Neural cell (in vitro differentiated cells): ENCODE results near the gene XRRA1. TPM values are rescaled to one million over a fixed set of nuclear protein-coding genes. Genes with fewer than 3 reads are reported as not detected.

Experiments used
- H2AFZ ChIP-seq: fragments of 200-600, 300-800 bp; sonication (generic), shearing (Covaris generic); 2 replicates; pipeline ENCODE4 v1.6.0; 2014; ENCODE audit warnings: low read depth, mild to moderate bottlenecking, antibody characterized with exemption, low read length, moderate library complexity
- H3F3A ChIP-seq: fragments of 200-600 bp; shearing (Covaris generic); 2 replicates; pipeline ENCODE4 v1.6.1; 2016; ENCODE audit warnings: mild to moderate bottlenecking, moderate library complexity, mixed read lengths, antibody characterized with exemption, low read length; ENCODE audit not compliant: insufficient read depth, poor library complexity, severe bottlenecking
- H3K27ac ChIP-seq: fragments of 200-600, 300-800 bp; sonication (generic), shearing (Covaris generic); 2 replicates; pipeline ENCODE4 v1.5.1; 2014; ENCODE audit warnings: mild to moderate bottlenecking, low read length, moderate library complexity
- H3K27me3 ChIP-seq: fragments of 300-800, 200-600 bp; sonication (generic), shearing (Covaris generic); 2 replicates; pipeline ENCODE4 v1.6.0; 2014; ENCODE audit warnings: mild to moderate bottlenecking, low read depth, low read length, moderate library complexity; ENCODE audit not compliant: insufficient read depth
- H3K36me3 ChIP-seq: fragments of 300-800, 200-600 bp; sonication (generic), shearing (Covaris generic); 2 replicates; pipeline ENCODE4 v1.5.1; 2014; ENCODE audit warnings: mild to moderate bottlenecking, antibody characterized with exemption, low read length, moderate library complexity; ENCODE audit not compliant: insufficient read depth
- H3K4me2 ChIP-seq: fragments of 300-800, 200-600 bp; sonication (generic), shearing (Covaris generic); 2 replicates; pipeline ENCODE4 v1.6.0; 2014; ENCODE audit warnings: mild to moderate bottlenecking, low read length
- H3K4me3 ChIP-seq: fragments of 300-800, 200-600 bp; sonication (generic), shearing (Covaris generic); 2 replicates; pipeline ENCODE4 v1.5.1; 2014; ENCODE audit warnings: mild to moderate bottlenecking, low read length, moderate library complexity
- H3K79me2 ChIP-seq: fragments of 200-600 bp; shearing (Covaris generic); replicated peaks from 2 replicates; pipeline ENCODE4 v1.6.0; 2014; ENCODE audit warnings: mild to moderate bottlenecking, low read length, moderate library complexity; ENCODE audit not compliant: insufficient read depth
- H3K9ac ChIP-seq: fragments of 300-800, 200-600 bp; sonication (generic), shearing (Covaris generic); 2 replicates; pipeline ENCODE4 v1.6.1; 2016; ENCODE audit warnings: mild to moderate bottlenecking, low read length, mixed read lengths
- H3K9me2 ChIP-seq: fragments of 200-600 bp; shearing (Covaris generic); 2 replicates; pipeline ENCODE4 v1.6.1; 2016; ENCODE audit warnings: mild to moderate bottlenecking, low read length, mixed read lengths; ENCODE audit not compliant: insufficient read depth
- H3K9me3 ChIP-seq: fragments of 200-600, 300-800 bp; sonication (generic), shearing (Covaris generic); 2 replicates; pipeline ENCODE4 v1.6.1; 2016; ENCODE audit warnings: mild to moderate bottlenecking, mixed run types, low read length, moderate library complexity, mixed read lengths
- H4K20me1 ChIP-seq: fragments of 200-600 bp; shearing (Covaris generic); 2 replicates; pipeline ENCODE4 v1.6.1; 2016; ENCODE audit warnings: mild to moderate bottlenecking, mixed run types; ENCODE audit not compliant: insufficient read depth
- CTCF ChIP-seq: fragments of 450-650 bp; IDR thresholded peaks from 2 replicates; pipeline ENCODE4 v1.5.1; 2014; ENCODE audit warnings: antibody characterized with exemption, mild to moderate bottlenecking, moderate library complexity; ENCODE audit not compliant: poor library complexity, severe bottlenecking
- EP300 ChIP-seq: fragments of 450-650 bp; conservative IDR thresholded peaks from 2 replicates; pipeline ENCODE4 v1.6.1; 2014; ENCODE audit warnings: antibody characterized with exemption, mild to moderate bottlenecking, moderate library complexity; ENCODE audit not compliant: poor library complexity, severe bottlenecking
- EZH2 ChIP-seq: fragments of 200-600, 300-800 bp; shearing (Covaris generic), sonication (generic); IDR thresholded peaks from 2 replicates; pipeline ENCODE4 v1.6.1; 2014; ENCODE audit warnings: antibody characterized with exemption, low read length, borderline replicate concordance, mild to moderate bottlenecking; ENCODE audit not compliant: insufficient read depth, poor library complexity, severe bottlenecking
- MXI1 ChIP-seq: fragments of 450-650 bp; conservative IDR thresholded peaks from 2 replicates; pipeline ENCODE4 v1.6.1; 2014; ENCODE audit warnings: antibody characterized with exemption, mild to moderate bottlenecking; ENCODE audit not compliant: poor library complexity, severe bottlenecking
- POLR2AphosphoS5 ChIP-seq: IDR thresholded peaks from 2 replicates; pipeline ENCODE4 v1.6.1; 2012
- RAD21 ChIP-seq: fragments of 450-650 bp; conservative IDR thresholded peaks from 2 replicates; pipeline ENCODE4 v1.6.1; 2014; ENCODE audit warnings: antibody characterized with exemption, mild to moderate bottlenecking, moderate library complexity
- REST ChIP-seq: IDR thresholded peaks from 2 replicates; pipeline ENCODE4 v1.6.1; 2012; ENCODE audit warnings: borderline replicate concordance
- SMC3 ChIP-seq: fragments of 450-650 bp; conservative IDR thresholded peaks from 2 replicates; pipeline ENCODE4 v1.6.1; 2014; ENCODE audit warnings: antibody characterized with exemption, mild to moderate bottlenecking, moderate library complexity; ENCODE audit not compliant: poor library complexity
- TAF1 ChIP-seq: IDR thresholded peaks from 2 replicates; pipeline ENCODE4 v1.6.1; 2012; ENCODE audit warnings: low read depth
- polyA plus RNA-seq: library from polyadenylated mRNA; depleted of rRNA; stranded (reverse); fragments of >200 nt; gene quantifications from 2 replicates; pipeline ENCODE4 v1.2.3, GENCODE V29; 2014

XRRA1 gene
- polyA plus RNA-seq, 1 donor from 2014 or later, result 2.7 TPM

- Histone ChIP-seq H3K9me2 (no peaks in the 10 kb centered on the region), H4K20me1 (no peaks in the 10 kb centered on the region), H3K27me3 (no peaks in the 10 kb centered on the region), H3K36me3 (peaks cover 4% of the 10 kb centered on the region), H3K27ac (no peak overlapping the region), H3K9ac (no peak overlapping the region), H2AFZ (no peak overlapping the region), H3K79me2 (no peaks in the 10 kb centered on the region), H3K9me3 (no peaks in the 10 kb centered on the region), H3F3A (no peaks in the 10 kb centered on the region), H3K4me3 (no peak overlapping the region), H3K4me2 (no peak overlapping the region)
- TF ChIP-seq MXI1 (no peak), REST (no peak), TAF1 (no peak), EP300 (no peak), POLR2AphosphoS5 (no peak), SMC3 (no peak), EZH2 (no peak), CTCF (no peak), RAD21 (no peak)
These were observed 130.5 kb downstream of the XRRA1 start for GRCh38 chr11:74818283-74818946.

DNA sequence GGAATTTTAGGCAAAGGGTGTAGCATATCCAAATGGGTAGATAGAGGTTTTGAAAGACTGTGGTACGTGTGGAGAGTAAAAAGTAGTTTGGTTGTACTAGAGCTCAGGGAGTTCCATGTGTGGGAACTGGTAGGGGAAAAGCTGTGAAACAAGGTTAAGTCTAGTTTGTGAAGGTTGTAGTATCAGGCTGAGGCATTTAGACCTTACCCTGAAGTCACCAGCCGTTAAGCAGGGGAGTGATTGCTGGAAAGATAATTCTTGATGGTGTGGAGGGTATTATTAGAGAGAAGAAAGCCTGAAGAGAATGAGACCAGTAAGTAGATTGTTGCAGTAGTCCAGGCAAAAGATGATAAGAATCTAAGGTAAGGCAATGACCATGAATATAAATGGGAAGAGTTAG lies 132.2 kb downstream of the XRRA1 start:
- H3K27me3 ChIP-seq, result no peaks in the 10 kb centered on the region
- no peak overlapping the region for H3K9ac ChIP-seq
- no peak overlapping the region for H2AFZ ChIP-seq
- H3K79me2 ChIP-seq, result no peaks in the 10 kb centered on the region
- peaks cover 4% of the 10 kb centered on the region for H3K36me3 ChIP-seq
- H3K9me2 ChIP-seq, result no peaks in the 10 kb centered on the region
- no peaks in the 10 kb centered on the region for H4K20me1 ChIP-seq
- H3K4me3 ChIP-seq, result no peak overlapping the region
- H3K27ac ChIP-seq, result no peak overlapping the region
- TF ChIP-seq EZH2, result no peak
- no peak for TF ChIP-seq TAF1
- no peak for TF ChIP-seq CTCF
- TF ChIP-seq SMC3, result no peak
- no peak for TF ChIP-seq REST
- no peak for TF ChIP-seq MXI1
- TF ChIP-seq POLR2AphosphoS5, result no peak
- TF ChIP-seq EP300, result no peak
- TF ChIP-seq RAD21, result no peak
- H3F3A ChIP-seq, result no peaks in the 10 kb centered on the region
- H3K9me3 ChIP-seq, result no peaks in the 10 kb centered on the region
- no peak overlapping the region for H3K4me2 ChIP-seq
